Neural cell (in vitro differentiated cells): ENCODE measurements around the gene PXK. TPM values are rescaled to one million over a fixed set of nuclear protein-coding genes. Genes with fewer than 3 reads are reported as not detected.

Source experiments
- H2AFZ ChIP-seq: fragments of 200-600, 300-800 bp; sonication (generic), shearing (Covaris generic); 2 replicates; pipeline ENCODE4 v1.6.0; 2014; ENCODE audit warnings: low read depth, mild to moderate bottlenecking, antibody characterized with exemption, low read length, moderate library complexity
- H3F3A ChIP-seq: fragments of 200-600 bp; shearing (Covaris generic); 2 replicates; pipeline ENCODE4 v1.6.1; 2016; ENCODE audit warnings: mild to moderate bottlenecking, moderate library complexity, mixed read lengths, antibody characterized with exemption, low read length; ENCODE audit not compliant: insufficient read depth, poor library complexity, severe bottlenecking
- H3K27ac ChIP-seq: fragments of 200-600, 300-800 bp; sonication (generic), shearing (Covaris generic); 2 replicates; pipeline ENCODE4 v1.5.1; 2014; ENCODE audit warnings: mild to moderate bottlenecking, low read length, moderate library complexity
- H3K27me3 ChIP-seq: fragments of 300-800, 200-600 bp; sonication (generic), shearing (Covaris generic); 2 replicates; pipeline ENCODE4 v1.6.0; 2014; ENCODE audit warnings: mild to moderate bottlenecking, low read depth, low read length, moderate library complexity; ENCODE audit not compliant: insufficient read depth
- H3K36me3 ChIP-seq: fragments of 300-800, 200-600 bp; sonication (generic), shearing (Covaris generic); 2 replicates; pipeline ENCODE4 v1.5.1; 2014; ENCODE audit warnings: mild to moderate bottlenecking, antibody characterized with exemption, low read length, moderate library complexity; ENCODE audit not compliant: insufficient read depth
- H3K4me2 ChIP-seq: fragments of 300-800, 200-600 bp; sonication (generic), shearing (Covaris generic); 2 replicates; pipeline ENCODE4 v1.6.0; 2014; ENCODE audit warnings: mild to moderate bottlenecking, low read length
- H3K4me3 ChIP-seq: fragments of 300-800, 200-600 bp; sonication (generic), shearing (Covaris generic); 2 replicates; pipeline ENCODE4 v1.5.1; 2014; ENCODE audit warnings: mild to moderate bottlenecking, low read length, moderate library complexity
- H3K79me2 ChIP-seq: fragments of 200-600 bp; shearing (Covaris generic); replicated peaks from 2 replicates; pipeline ENCODE4 v1.6.0; 2014; ENCODE audit warnings: mild to moderate bottlenecking, low read length, moderate library complexity; ENCODE audit not compliant: insufficient read depth
- H3K9ac ChIP-seq: fragments of 300-800, 200-600 bp; sonication (generic), shearing (Covaris generic); 2 replicates; pipeline ENCODE4 v1.6.1; 2016; ENCODE audit warnings: mild to moderate bottlenecking, low read length, mixed read lengths
- H3K9me2 ChIP-seq: fragments of 200-600 bp; shearing (Covaris generic); 2 replicates; pipeline ENCODE4 v1.6.1; 2016; ENCODE audit warnings: mild to moderate bottlenecking, low read length, mixed read lengths; ENCODE audit not compliant: insufficient read depth
- H3K9me3 ChIP-seq: fragments of 200-600, 300-800 bp; sonication (generic), shearing (Covaris generic); 2 replicates; pipeline ENCODE4 v1.6.1; 2016; ENCODE audit warnings: mild to moderate bottlenecking, mixed run types, low read length, moderate library complexity, mixed read lengths
- H4K20me1 ChIP-seq: fragments of 200-600 bp; shearing (Covaris generic); 2 replicates; pipeline ENCODE4 v1.6.1; 2016; ENCODE audit warnings: mild to moderate bottlenecking, mixed run types; ENCODE audit not compliant: insufficient read depth
- CTCF ChIP-seq: fragments of 450-650 bp; IDR thresholded peaks from 2 replicates; pipeline ENCODE4 v1.5.1; 2014; ENCODE audit warnings: antibody characterized with exemption, mild to moderate bottlenecking, moderate library complexity; ENCODE audit not compliant: poor library complexity, severe bottlenecking
- EP300 ChIP-seq: fragments of 450-650 bp; conservative IDR thresholded peaks from 2 replicates; pipeline ENCODE4 v1.6.1; 2014; ENCODE audit warnings: antibody characterized with exemption, mild to moderate bottlenecking, moderate library complexity; ENCODE audit not compliant: poor library complexity, severe bottlenecking
- EZH2 ChIP-seq: fragments of 200-600, 300-800 bp; shearing (Covaris generic), sonication (generic); IDR thresholded peaks from 2 replicates; pipeline ENCODE4 v1.6.1; 2014; ENCODE audit warnings: antibody characterized with exemption, low read length, borderline replicate concordance, mild to moderate bottlenecking; ENCODE audit not compliant: insufficient read depth, poor library complexity, severe bottlenecking
- MXI1 ChIP-seq: fragments of 450-650 bp; conservative IDR thresholded peaks from 2 replicates; pipeline ENCODE4 v1.6.1; 2014; ENCODE audit warnings: antibody characterized with exemption, mild to moderate bottlenecking; ENCODE audit not compliant: poor library complexity, severe bottlenecking
- POLR2AphosphoS5 ChIP-seq: IDR thresholded peaks from 2 replicates; pipeline ENCODE4 v1.6.1; 2012
- RAD21 ChIP-seq: fragments of 450-650 bp; conservative IDR thresholded peaks from 2 replicates; pipeline ENCODE4 v1.6.1; 2014; ENCODE audit warnings: antibody characterized with exemption, mild to moderate bottlenecking, moderate library complexity
- REST ChIP-seq: IDR thresholded peaks from 2 replicates; pipeline ENCODE4 v1.6.1; 2012; ENCODE audit warnings: borderline replicate concordance
- SMC3 ChIP-seq: fragments of 450-650 bp; conservative IDR thresholded peaks from 2 replicates; pipeline ENCODE4 v1.6.1; 2014; ENCODE audit warnings: antibody characterized with exemption, mild to moderate bottlenecking, moderate library complexity; ENCODE audit not compliant: poor library complexity
- TAF1 ChIP-seq: IDR thresholded peaks from 2 replicates; pipeline ENCODE4 v1.6.1; 2012; ENCODE audit warnings: low read depth
- polyA plus RNA-seq: library from polyadenylated mRNA; depleted of rRNA; stranded (reverse); fragments of >200 nt; gene quantifications from 2 replicates; pipeline ENCODE4 v1.2.3, GENCODE V29; 2014

The PXK gene
- polyA plus RNA-seq, 1 donor from 2014 or later = 37.7 TPM

GRCh38 chr3:58411851-58412830 lies 79.4 kb downstream of the PXK start:
- H3K27ac ChIP-seq = no peak overlapping the region

More at GRCh38 chr3:58411851-58412830, 79.4 kb downstream of the PXK start:
- H3K36me3 ChIP-seq = peaks cover 7% of the 10 kb centered on the region
- H3K79me2 ChIP-seq = no peaks in the 10 kb centered on the region
- H3K4me3 ChIP-seq = no peak overlapping the region
- H3K9me2 ChIP-seq = no peaks in the 10 kb centered on the region
- no peaks in the 10 kb centered on the region for H3K27me3 ChIP-seq
- peaks cover 4% of the 10 kb centered on the region for H3K9me3 ChIP-seq
- H3K4me2 ChIP-seq = no peak overlapping the region
- no peaks in the 10 kb centered on the region for H4K20me1 ChIP-seq
- no peak for TF ChIP-seq SMC3
- TF ChIP-seq TAF1 = no peak
- TF ChIP-seq MXI1 = no peak
- TF ChIP-seq POLR2AphosphoS5 = no peak
- TF ChIP-seq EP300 = no peak
- TF ChIP-seq REST = no peak
- TF ChIP-seq RAD21 = no peak
- TF ChIP-seq EZH2 = no peak
- TF ChIP-seq CTCF = no peak
- H3F3A ChIP-seq = no peaks in the 10 kb centered on the region
- H3K9ac ChIP-seq = no peak overlapping the region
- H2AFZ ChIP-seq = no peak overlapping the region
